Cardiac muscle cell (in vitro differentiated cells and primary cell): ENCODE results near the gene ATP12A. TPM values are rescaled to one million over a fixed set of nuclear protein-coding genes. Genes with fewer than 3 reads are reported as not detected.

Source experiments
- DNase-seq, 2 donors: peaks; one replicate each; pipeline versions ENCODE4 v3.0.0 to v3.0.0-alpha.2; 2010 to 2017; ENCODE audit warnings: low read depth in 1 of 2, low spot score in 1 of 2
- H3K27ac ChIP-seq: fragments of 200-600 bp; sonication (generic); 2 replicates; pipeline ENCODE4 v1.5.1; 2016
- H3K27me3 ChIP-seq: fragments of 200-600 bp; sonication (generic); 2 replicates; pipeline ENCODE4 v1.6.0; 2016; ENCODE audit warnings: control low read depth
- H3K36me3 ChIP-seq: fragments of 200-600 bp; sonication (generic); 2 replicates; pipeline ENCODE4 v1.5.1; 2016; ENCODE audit warnings: control low read depth
- H3K4me1 ChIP-seq: fragments of 200-600 bp; sonication (generic); 2 replicates; pipeline ENCODE4 v1.8.1; 2017; ENCODE audit warnings: low read depth, mild to moderate bottlenecking, mixed run types
- H3K4me3 ChIP-seq: fragments of 200-600 bp; sonication (generic); 2 replicates; pipeline ENCODE4 v1.5.1; 2016; ENCODE audit warnings: mild to moderate bottlenecking
- H3K9me3 ChIP-seq: fragments of 200-600 bp; sonication (generic); 2 replicates; pipeline ENCODE4 v1.5.1; 2017; ENCODE audit warnings: low read depth, mild to moderate bottlenecking, control low read depth
- polyA plus RNA-seq: library from polyadenylated mRNA; unstranded; fragments of >200 nt; fragmentation: Nextera tagmentation; extraction: Ambion mirVana; gene quantifications from 2 replicates; pipeline ENCODE4 v1.2.1, GENCODE V29; 2016
- total RNA-seq: library from RNA; depleted of rRNA; stranded (reverse); fragments of >200 nt; gene quantifications from 2 replicates; pipeline ENCODE4 v1.2.3, GENCODE V29; 2016
- TF ChIP-seq, protein P1 (sequence below): IDR thresholded peaks from 2 replicates; pipeline ENCODE4 v1.5.1; 2012; ENCODE audit warnings: low read depth, mild to moderate bottlenecking, low read length

ATP12A gene
- total and polyA plus RNA-seq, 2 experiments from 2014 or later, result not detected

DNA sequence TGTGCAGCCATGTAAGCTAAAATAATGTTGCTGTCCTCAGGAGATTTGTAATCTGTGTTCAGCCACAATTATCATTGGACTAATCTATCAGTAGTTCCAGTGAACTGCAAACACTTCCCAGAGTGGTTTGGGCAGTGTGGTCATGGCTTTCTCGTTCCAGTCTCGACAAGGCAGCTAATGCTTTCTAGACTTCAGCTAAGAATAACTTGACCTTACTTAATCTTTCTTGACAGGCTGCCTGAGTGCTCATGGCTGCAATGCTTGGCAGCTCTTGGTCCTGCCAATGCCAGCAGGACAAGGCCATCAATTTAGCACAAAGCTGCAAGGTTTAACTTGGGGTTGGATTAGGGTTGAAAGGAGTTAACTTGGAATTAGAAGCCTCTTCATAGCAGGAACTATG lies 32.8 kb downstream of the ATP12A start:
- H3K36me3 ChIP-seq, result no peaks in the 10 kb centered on the region
- H3K4me1 ChIP-seq, result peaks cover 30% of the 10 kb centered on the region
- DNase-seq, result peak in 1 of 2 donors; percentile 79
- TF ChIP-seq, protein P1, sequence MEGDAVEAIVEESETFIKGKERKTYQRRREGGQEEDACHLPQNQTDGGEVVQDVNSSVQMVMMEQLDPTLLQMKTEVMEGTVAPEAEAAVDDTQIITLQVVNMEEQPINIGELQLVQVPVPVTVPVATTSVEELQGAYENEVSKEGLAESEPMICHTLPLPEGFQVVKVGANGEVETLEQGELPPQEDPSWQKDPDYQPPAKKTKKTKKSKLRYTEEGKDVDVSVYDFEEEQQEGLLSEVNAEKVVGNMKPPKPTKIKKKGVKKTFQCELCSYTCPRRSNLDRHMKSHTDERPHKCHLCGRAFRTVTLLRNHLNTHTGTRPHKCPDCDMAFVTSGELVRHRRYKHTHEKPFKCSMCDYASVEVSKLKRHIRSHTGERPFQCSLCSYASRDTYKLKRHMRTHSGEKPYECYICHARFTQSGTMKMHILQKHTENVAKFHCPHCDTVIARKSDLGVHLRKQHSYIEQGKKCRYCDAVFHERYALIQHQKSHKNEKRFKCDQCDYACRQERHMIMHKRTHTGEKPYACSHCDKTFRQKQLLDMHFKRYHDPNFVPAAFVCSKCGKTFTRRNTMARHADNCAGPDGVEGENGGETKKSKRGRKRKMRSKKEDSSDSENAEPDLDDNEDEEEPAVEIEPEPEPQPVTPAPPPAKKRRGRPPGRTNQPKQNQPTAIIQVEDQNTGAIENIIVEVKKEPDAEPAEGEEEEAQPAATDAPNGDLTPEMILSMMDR, result no peak
- no peak overlapping the region for H3K4me3 ChIP-seq
- no peaks in the 10 kb centered on the region for H3K9me3 ChIP-seq
- H3K27ac ChIP-seq, result peak overlapping the region; percentile 54
- no peaks in the 10 kb centered on the region for H3K27me3 ChIP-seq

DNA sequence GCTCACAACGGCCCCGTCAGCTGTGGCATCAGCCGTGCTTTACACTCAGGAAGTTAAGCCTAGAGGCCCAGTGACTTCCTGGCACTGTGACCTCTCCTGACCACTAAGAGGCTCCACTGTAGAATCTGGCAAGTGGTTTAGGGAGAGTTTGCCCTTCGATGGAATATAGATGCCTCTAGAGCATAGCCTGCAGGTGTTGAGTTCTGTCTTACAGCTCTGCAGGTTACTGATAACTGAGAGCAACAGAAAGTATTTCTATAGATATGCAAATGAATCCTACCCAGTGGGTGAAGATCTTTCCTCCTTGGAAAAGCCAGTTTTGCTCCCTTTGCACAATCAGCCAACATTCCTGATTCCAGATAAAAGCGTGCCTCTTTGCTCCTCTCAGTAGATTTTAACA lies 35.8 kb downstream of the ATP12A start:
- Histone ChIP-seq H3K27ac (no peak overlapping the region), H3K36me3 (no peaks in the 10 kb centered on the region), H3K4me3 (no peak overlapping the region), H3K9me3 (no peaks in the 10 kb centered on the region), H3K27me3 (no peaks in the 10 kb centered on the region), H3K4me1 (peaks cover 30% of the 10 kb centered on the region)
- TF ChIP-seq, protein P1, result no peak
- DNase-seq, result peak in 1 of 2 donors; percentile 7

DNA sequence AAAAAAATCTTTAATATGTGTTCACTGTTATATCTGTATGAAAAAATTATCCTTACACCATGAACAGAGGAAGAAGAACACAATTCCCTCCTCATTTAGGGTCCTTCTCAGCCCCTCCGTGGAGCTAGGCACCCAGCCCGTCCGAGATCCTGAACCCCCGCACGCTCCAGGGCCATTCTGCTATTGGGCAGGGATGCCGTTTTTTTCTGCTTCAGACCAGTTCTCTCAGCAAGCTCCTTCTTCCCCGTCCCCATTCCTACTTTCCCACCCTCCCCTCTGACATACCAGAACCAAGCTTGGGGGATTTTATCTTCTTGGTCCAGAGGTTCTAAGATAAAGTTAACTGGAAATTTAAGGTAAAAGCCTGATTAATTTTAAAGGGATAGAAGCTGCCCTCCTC lies 36.2 kb downstream of the ATP12A start:
- TF ChIP-seq, protein P1, result no peak
- Histone ChIP-seq H3K27ac (no peak overlapping the region), H3K36me3 (no peaks in the 10 kb centered on the region), H3K9me3 (no peaks in the 10 kb centered on the region), H3K4me3 (no peak overlapping the region), H3K4me1 (peaks cover 30% of the 10 kb centered on the region), H3K27me3 (no peaks in the 10 kb centered on the region)
- DNase-seq, result no peak

DNA sequence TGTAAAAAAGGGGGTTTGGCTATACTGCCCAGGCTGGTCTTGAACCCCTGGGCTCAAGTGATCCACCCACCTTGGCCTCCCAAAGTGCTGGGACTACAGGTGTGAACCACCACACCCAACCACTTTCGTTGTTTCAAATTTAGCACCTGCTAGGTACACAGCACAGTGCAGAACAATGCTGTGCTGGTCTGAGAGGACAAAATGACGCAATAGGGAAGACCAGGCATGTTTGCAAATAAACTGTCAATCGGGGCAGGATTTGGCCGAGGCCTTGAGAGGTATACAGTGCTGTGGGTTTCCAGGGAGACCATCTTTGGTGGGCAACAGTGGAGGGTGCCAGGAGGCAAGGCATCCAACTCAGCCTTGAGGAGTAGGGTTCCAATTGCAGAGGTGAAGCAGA lies 37.0 kb downstream of the ATP12A start:
- TF ChIP-seq, protein P1, result no peak
- Histone ChIP-seq H3K36me3 (no peaks in the 10 kb centered on the region), H3K9me3 (no peaks in the 10 kb centered on the region), H3K4me1 (peaks cover 29% of the 10 kb centered on the region), H3K4me3 (no peak overlapping the region), H3K27me3 (no peaks in the 10 kb centered on the region), H3K27ac (no peak overlapping the region)
- no peak for DNase-seq

DNA sequence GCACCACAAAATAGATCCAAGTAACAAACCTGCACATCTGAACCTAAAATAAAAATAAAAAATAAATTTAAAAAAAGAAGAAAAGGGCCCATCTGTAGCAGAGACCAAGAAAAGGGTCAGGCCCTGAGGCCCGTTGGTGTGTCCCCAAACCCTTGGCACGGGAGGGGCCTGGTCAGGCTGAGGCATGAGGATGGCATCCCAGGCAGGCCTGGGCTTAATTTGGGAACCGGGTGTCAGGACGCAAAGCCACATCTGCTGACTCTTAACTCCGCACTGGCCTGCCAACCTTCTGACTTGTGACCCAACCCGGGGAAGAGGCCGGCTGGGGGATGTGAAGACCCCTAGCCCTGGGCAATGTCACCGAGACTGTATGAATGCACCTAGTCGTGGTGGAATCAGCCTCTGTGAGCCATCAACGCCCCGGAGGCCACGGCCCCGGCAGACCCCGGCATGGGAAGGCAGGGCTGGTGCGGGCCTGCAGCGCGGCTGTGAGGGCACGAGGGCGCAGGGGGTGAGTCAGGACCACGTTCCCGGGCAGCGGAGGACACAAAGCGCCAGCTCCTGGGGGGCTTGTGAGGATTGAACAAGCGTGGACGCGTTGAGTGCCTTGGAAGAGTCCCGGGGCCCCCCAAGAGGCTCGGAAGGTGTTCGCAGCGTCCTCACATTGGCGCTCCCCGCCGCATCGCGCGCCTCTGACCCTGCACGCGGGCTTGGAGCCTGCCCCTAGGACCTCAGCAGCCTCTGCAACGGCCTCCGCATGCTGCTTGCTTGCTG lies 38.2 kb downstream of the ATP12A start:
- Histone ChIP-seq H3K4me3 (no peak overlapping the region), H3K27ac (no peak overlapping the region), H3K27me3 (no peaks in the 10 kb centered on the region), H3K9me3 (no peaks in the 10 kb centered on the region), H3K36me3 (no peaks in the 10 kb centered on the region), H3K4me1 (peaks cover 19% of the 10 kb centered on the region)
- no peak for DNase-seq
- TF ChIP-seq, protein P1, result no peak
